Body of pancreas (tissue), 4 donors: ENCODE data around the gene RNF151. TPM values are rescaled to one million over a fixed set of nuclear protein-coding genes. Genes with fewer than 3 reads are reported as not detected.

ENCODE experiments used
- ATAC-seq: fragments of 150-250 bp; one replicate; pipeline ENCODE4 v1.9.1; 2016
- DNase-seq, 4 donors: peaks; one replicate each; pipeline ENCODE4 v3.0.0-alpha.2; 2019
- H3K27ac ChIP-seq, 4 donors: fragments of 200-600 bp; sonication (generic); 1 replicate in 3 of 4; 2 replicates in 1 of 4; pipeline versions ENCODE4 v1.5.1 to v1.6.1; 2016 to 2019; ENCODE audit warnings: mild to moderate bottlenecking in 1 of 4, mixed read lengths in 1 of 4, moderate library complexity in 1 of 4
- H3K27me3 ChIP-seq, 2 donors: fragments of 200-600 bp; sonication (generic); one replicate each; pipeline ENCODE4 v1.6.0; 2016; ENCODE audit warnings: mild to moderate bottlenecking in 1 of 2
- H3K36me3 ChIP-seq, 2 donors: fragments of 200-600 bp; sonication (generic); replicated peaks in 1 of 2; 2 replicates each; pipeline ENCODE4 v1.5.1; 2016; ENCODE audit warnings: low read depth in 2 of 2; ENCODE audit not compliant: insufficient read depth in 1 of 2
- H3K4me1 ChIP-seq: fragments of 200-600 bp; sonication (generic); one replicate; pipeline ENCODE4 v1.6.0; 2016
- H3K4me3 ChIP-seq, 2 donors: fragments of 200-600 bp; sonication (generic); 1 replicate in 1 of 2; 2 replicates in 1 of 2; pipeline ENCODE4 v1.5.1; 2016 to 2019
- H3K9me3 ChIP-seq, 3 donors: fragments of 200-600 bp; sonication (generic); 1 replicate in 2 of 3; 2 replicates in 1 of 3; pipeline ENCODE4 v1.5.1; 2016
- POLR2A ChIP-seq, 3 donors: fragments of 450-650 bp; IDR thresholded peaks; one replicate each; pipeline ENCODE4 v1.6.1; 2016; ENCODE audit warnings: antibody characterized with exemption in 3 of 3, mild to moderate bottlenecking in 2 of 3
- WGBS, 2 donors: methylation state at CpG; one replicate each; pipeline ENCODE4 v1.1.5; 2017; 5-methylcytosine and 5-hydroxymethylcytosine counted together
- intact Hi-C: fragments of 100-400 bp; cut with DNase I; formaldehyde crosslinking; loops from one replicate; pipeline ENCODE4 v1.15.1; 2023
- total RNA-seq, 2 donors: library from RNA; depleted of rRNA; stranded (reverse); fragments of >200 nt; gene quantifications; one replicate each; pipeline ENCODE4 v1.1.0, GENCODE V29; 2016
- TF ChIP-seq, protein P1 (sequence below), 7 experiments: fragments of 450-650 bp in 4 of 7; fragments of 200-600 bp in 3 of 7; sonication (generic) in 3 of 7; IDR thresholded peaks; one replicate each; pipeline ENCODE4 v1.5.1; 2016 to 2019; ENCODE audit warnings: antibody characterized with exemption in 7 of 7

Gene RNF151
- total RNA-seq, 2 donors from 2014 or later: not detected

DNA sequence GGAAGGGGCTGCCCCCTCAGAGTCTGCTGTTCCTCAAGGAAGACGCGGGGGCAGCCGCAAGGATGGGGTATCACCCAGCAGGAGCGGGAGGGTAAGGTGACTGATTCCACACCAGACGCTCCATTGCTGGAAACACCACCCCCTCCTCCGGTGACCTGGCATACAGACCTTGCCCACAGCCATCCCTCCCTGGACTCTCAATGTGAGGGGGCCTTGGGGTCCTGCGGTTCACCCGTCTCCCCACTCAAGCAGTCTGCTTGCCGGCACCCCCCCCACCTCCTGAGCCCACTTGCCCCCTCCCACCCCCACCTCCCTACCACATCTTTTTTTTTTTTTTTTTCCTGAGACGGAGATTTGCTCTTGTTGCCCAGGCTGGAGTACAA lies 36.3 kb upstream of the RNF151 start:
- DNase-seq (no peak), ATAC-seq (no peak)
- no peak overlapping the region for H3K4me3 ChIP-seq
- no peaks in the 10 kb centered on the region for H3K27me3 ChIP-seq
- intact Hi-C loops: loop anchor here (5.0 kb wide), 1 partner anchor 73 kb away; no protein-coding TSS in a partner anchor
- H3K27ac ChIP-seq: no peak overlapping the region
- H3K36me3 ChIP-seq: no peaks in the 10 kb centered on the region
- no peak for TF ChIP-seq POLR2A (IDR thresholded peaks at IDR 0.05)
- TF ChIP-seq, protein P1, sequence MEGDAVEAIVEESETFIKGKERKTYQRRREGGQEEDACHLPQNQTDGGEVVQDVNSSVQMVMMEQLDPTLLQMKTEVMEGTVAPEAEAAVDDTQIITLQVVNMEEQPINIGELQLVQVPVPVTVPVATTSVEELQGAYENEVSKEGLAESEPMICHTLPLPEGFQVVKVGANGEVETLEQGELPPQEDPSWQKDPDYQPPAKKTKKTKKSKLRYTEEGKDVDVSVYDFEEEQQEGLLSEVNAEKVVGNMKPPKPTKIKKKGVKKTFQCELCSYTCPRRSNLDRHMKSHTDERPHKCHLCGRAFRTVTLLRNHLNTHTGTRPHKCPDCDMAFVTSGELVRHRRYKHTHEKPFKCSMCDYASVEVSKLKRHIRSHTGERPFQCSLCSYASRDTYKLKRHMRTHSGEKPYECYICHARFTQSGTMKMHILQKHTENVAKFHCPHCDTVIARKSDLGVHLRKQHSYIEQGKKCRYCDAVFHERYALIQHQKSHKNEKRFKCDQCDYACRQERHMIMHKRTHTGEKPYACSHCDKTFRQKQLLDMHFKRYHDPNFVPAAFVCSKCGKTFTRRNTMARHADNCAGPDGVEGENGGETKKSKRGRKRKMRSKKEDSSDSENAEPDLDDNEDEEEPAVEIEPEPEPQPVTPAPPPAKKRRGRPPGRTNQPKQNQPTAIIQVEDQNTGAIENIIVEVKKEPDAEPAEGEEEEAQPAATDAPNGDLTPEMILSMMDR (IDR thresholded peaks at IDR 0.05): no peak
- 73 to 77% methylated on average over 7 to 10 of the region's 10 CpGs for WGBS, 2 donors
- peaks cover 39% of the 10 kb centered on the region for H3K4me1 ChIP-seq
- no peaks in the 10 kb centered on the region for H3K9me3 ChIP-seq

DNA sequence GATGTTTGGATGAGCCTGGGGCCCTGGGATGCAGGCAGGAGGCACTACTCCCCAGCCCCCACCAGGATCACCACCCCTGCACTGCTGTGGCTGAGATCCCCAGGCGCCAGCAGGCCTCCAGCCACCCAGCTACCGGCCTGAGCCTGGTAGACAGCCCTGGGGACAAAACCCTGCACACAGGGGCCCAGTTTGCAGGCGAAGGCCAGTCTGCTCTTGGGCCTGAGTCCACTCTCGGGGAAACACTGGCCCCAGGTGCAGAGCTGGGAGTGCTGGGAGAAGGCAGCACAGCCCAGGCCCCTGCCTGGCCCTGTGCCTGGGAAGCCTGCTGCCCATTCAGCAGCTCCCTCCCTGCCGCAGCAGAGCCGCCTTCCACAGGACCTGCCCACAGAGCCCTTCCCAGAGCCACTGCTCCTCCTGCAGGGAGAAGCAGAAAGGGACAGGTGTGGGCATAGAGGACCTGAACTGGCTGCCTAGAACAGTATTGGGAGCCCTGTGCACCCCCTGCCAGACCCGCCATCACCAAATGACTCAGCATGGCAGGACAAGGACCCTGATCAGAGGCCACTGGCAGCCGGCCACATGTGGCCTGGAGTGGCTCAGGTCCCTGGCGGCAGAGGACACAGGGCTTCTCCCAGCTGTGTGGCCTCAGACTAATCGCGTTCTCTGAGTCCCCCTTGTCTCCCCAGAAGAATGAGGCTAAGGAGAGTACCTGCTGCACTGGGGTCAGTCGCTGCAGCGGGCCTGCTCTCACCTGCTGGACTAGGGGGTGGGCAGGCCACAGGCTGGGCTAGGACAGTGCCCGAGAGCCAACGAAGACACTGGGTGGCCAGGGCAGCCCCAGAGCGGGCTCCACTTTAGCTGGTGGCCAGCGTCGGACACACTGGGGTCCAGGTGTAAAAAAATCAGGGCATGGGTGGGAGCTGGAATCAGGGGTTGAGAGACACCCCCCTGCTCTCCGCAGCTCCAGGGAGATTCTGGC lies 34.3 kb upstream of the RNF151 start:
- 36 to 49% methylated on average over 5 to 19 of the region's 19 CpGs for WGBS, 2 donors
- peak; percentile 75 to 92 (median 84) for DNase-seq
- Histone ChIP-seq H3K9me3 (no peaks in the 10 kb centered on the region), H3K4me3 (no peak overlapping the region), H3K4me1 (peaks cover 47% of the 10 kb centered on the region), H3K27me3 (no peaks in the 10 kb centered on the region), H3K36me3 (no peaks in the 10 kb centered on the region), H3K27ac (peak overlapping the region; percentile 38 to 64 (median 52))
- peak; percentile 55 for ATAC-seq
- intact Hi-C loops: loop anchor here (5.0 kb wide), 1 partner anchor 75 kb away; no protein-coding TSS in a partner anchor
- TF ChIP-seq POLR2A (IDR thresholded peaks at IDR 0.05): peak in 1 of 3 donors; percentile 13
- TF ChIP-seq, protein P1 (IDR thresholded peaks at IDR 0.05): peak in 6 of 7 experiments; percentile 9 to 60 (median 46)

- DNase-seq (peak in 3 of 4 donors; percentile 32 to 62 (median 42)), ATAC-seq (no peak)
- WGBS, 2 donors: 46 to 72% methylated on average over 7 to 22 of the region's 23 CpGs
- Histone ChIP-seq H3K4me3 (no peak overlapping the region), H3K27me3 (no peaks in the 10 kb centered on the region), H3K36me3 (peaks cover 0 to 5% of the 10 kb centered on the region in 2 donors), H3K27ac (peak overlapping the region; percentile 38 to 64 (median 50)), H3K4me1 (peaks cover 55% of the 10 kb centered on the region), H3K9me3 (no peaks in the 10 kb centered on the region)
- intact Hi-C loops: loop anchor here (5.0 kb wide), 1 partner anchor 76 kb away; no protein-coding TSS in a partner anchor
- TF ChIP-seq, protein P1 (IDR thresholded peaks at IDR 0.05): no peak
- no peak for TF ChIP-seq POLR2A (IDR thresholded peaks at IDR 0.05)
Measured at GRCh38 chr16:1933097-1933661, 33.5 kb upstream of the RNF151 start.

GRCh38 chr16:1936945-1937479 lies 29.6 kb upstream of the RNF151 start:
- intact Hi-C loops: no loop called here
- no peaks in the 10 kb centered on the region for H3K9me3 ChIP-seq
- TF ChIP-seq, protein P1 (IDR thresholded peaks at IDR 0.05): no peak
- TF ChIP-seq POLR2A (IDR thresholded peaks at IDR 0.05): no peak
- no peak for DNase-seq
- no peak overlapping the region for H3K27ac ChIP-seq
- peaks cover 6 to 8% of the 10 kb centered on the region in 2 donors for H3K36me3 ChIP-seq
- peaks cover 68% of the 10 kb centered on the region for H3K4me1 ChIP-seq
- no peak overlapping the region for H3K4me3 ChIP-seq
- H3K27me3 ChIP-seq: no peaks in the 10 kb centered on the region
- ATAC-seq: no peak
- 76 to 83% methylated on average over 11 of the region's 11 CpGs for WGBS, 2 donors
